ENCODE measurements around the gene GPAM. TPM values are rescaled to one million over a fixed set of nuclear protein-coding genes. Genes with fewer than 3 reads are reported as not detected.

The GPAM gene
- total RNA-seq, 1 donor from 2014 or later, result 42.5 TPM

- no peak for ATAC-seq
- intact Hi-C loops (cut with DNase I), result no loop called here
Measured at GRCh38 chr10:112191041-112191590, 7.6 kb upstream of the GPAM start.

GRCh38 chr10:112189465-112189864 lies 5.9 kb upstream of the GPAM start:
- intact Hi-C loops (cut with DNase I), result no loop called here
- DNase-seq (ENCODE audit: missing footprints), result no peak
- no peak for ATAC-seq

More at GRCh38 chr10:112191041-112191590, 7.6 kb upstream of the GPAM start:
- no peak for DNase-seq (ENCODE audit: missing footprints)

GRCh38 chr10:112187527-112187926 lies 4.0 kb upstream of the GPAM start:
- ATAC-seq (no peak), DNase-seq (ENCODE audit: missing footprints) (no peak)
- intact Hi-C loops (cut with DNase I), result no loop called here

GRCh38 chr10:112185959-112186358 lies 2.4 kb upstream of the GPAM start:
- no peak for ATAC-seq
- intact Hi-C loops (cut with DNase I), result no loop called here
- no peak for DNase-seq (ENCODE audit: missing footprints)

GRCh38 chr10:112184379-112184778 lies 814 bp upstream of the GPAM start:
- ATAC-seq, result no peak
- intact Hi-C loops (cut with DNase I), result no loop called here
- no peak for DNase-seq (ENCODE audit: missing footprints)

- DNase-seq (ENCODE audit: missing footprints), result no peak
- no peak for ATAC-seq
- intact Hi-C loops (cut with DNase I), result no loop called here
Measured at GRCh38 chr10:112184052-112184371, 447 bp upstream of the GPAM start.

GRCh38 chr10:112182784-112183328 lies 709 bp downstream of the GPAM start:
- no peak for ATAC-seq
- intact Hi-C loops (cut with DNase I), result no loop called here
- DNase-seq (ENCODE audit: missing footprints), result no peak

- DNase-seq (ENCODE audit: missing footprints) (no peak), ATAC-seq (peak; percentile 72)
- intact Hi-C loops (cut with DNase I), result loop anchor here (5.0 kb wide), 2 partner anchors 120 to 255 kb away; no protein-coding TSS in a partner anchor
Measured at GRCh38 chr10:112177247-112177646, 6.3 kb downstream of the GPAM start.

- ATAC-seq, result no peak
- intact Hi-C loops (cut with DNase I), result loop anchor here (1.0 to 5.0 kb wide), 3 partner anchors 121 to 256 kb away; no protein-coding TSS in a partner anchor
- DNase-seq (ENCODE audit: missing footprints), result no peak
Measured at GRCh38 chr10:112176543-112176942, 7.0 kb downstream of the GPAM start.

- intact Hi-C loops (cut with DNase I), result loop anchor here (5.0 kb wide), 2 partner anchors 122 to 257 kb away; no protein-coding TSS in a partner anchor
- no peak for ATAC-seq
- DNase-seq (ENCODE audit: missing footprints), result no peak
Measured at GRCh38 chr10:112175409-112175808, 8.2 kb downstream of the GPAM start.

GRCh38 chr10:112173206-112173605 lies 10.4 kb downstream of the GPAM start:
- intact Hi-C loops (cut with DNase I), result no loop called here
- DNase-seq (ENCODE audit: missing footprints) (no peak), ATAC-seq (no peak)

- DNase-seq (ENCODE audit: missing footprints), result no peak
- intact Hi-C loops (cut with DNase I), result no loop called here
- ATAC-seq, result no peak
Measured at GRCh38 chr10:112168733-112169132, 14.8 kb downstream of the GPAM start.

GRCh38 chr10:112166800-112167199 lies 16.8 kb downstream of the GPAM start:
- intact Hi-C loops (cut with DNase I), result no loop called here
- no peak for ATAC-seq
- no peak for DNase-seq (ENCODE audit: missing footprints)

GRCh38 chr10:112161757-112162518 lies 21.6 kb downstream of the GPAM start:
- no peak for DNase-seq (ENCODE audit: missing footprints)
- no peak for ATAC-seq
- intact Hi-C loops (cut with DNase I), result no loop called here

- intact Hi-C loops (cut with DNase I), result no loop called here
- ATAC-seq, result no peak
- no peak for DNase-seq (ENCODE audit: missing footprints)
Measured at GRCh38 chr10:112160834-112161233, 22.7 kb downstream of the GPAM start.

- intact Hi-C loops (cut with DNase I), result no loop called here
- DNase-seq (ENCODE audit: missing footprints) (no peak), ATAC-seq (no peak)
Measured at GRCh38 chr10:112159469-112159868, 24.1 kb downstream of the GPAM start.

- ATAC-seq, result no peak
- intact Hi-C loops (cut with DNase I), result no loop called here
- no peak for DNase-seq (ENCODE audit: missing footprints)
Measured at GRCh38 chr10:112151524-112152039, 32.0 kb downstream of the GPAM start.

GRCh38 chr10:112148331-112148730 lies 35.2 kb downstream of the GPAM start:
- no peak for ATAC-seq
- intact Hi-C loops (cut with DNase I), result no loop called here

GRCh38 chr10:112146799-112147198 lies 36.8 kb downstream of the GPAM start:
- ATAC-seq (no peak), DNase-seq (ENCODE audit: missing footprints) (no peak)
- intact Hi-C loops (cut with DNase I), result no loop called here

More at GRCh38 chr10:112148331-112148730, 35.2 kb downstream of the GPAM start:
- no peak for DNase-seq (ENCODE audit: missing footprints)

- ATAC-seq (no peak), DNase-seq (ENCODE audit: missing footprints) (no peak)
- intact Hi-C loops (cut with DNase I), result no loop called here
Measured at GRCh38 chr10:112145263-112145662, 38.3 kb downstream of the GPAM start.
